Muscle of leg (tissue), 11 donors: ENCODE data around the gene LRRC37B. TPM values are rescaled to one million over a fixed set of nuclear protein-coding genes. Genes with fewer than 3 reads are reported as not detected.
"Not testable (repeated sequence)": the region's sequence is repeated elsewhere in the genome, so short reads cannot be mapped to it uniquely, and the experiment has no call there.

ENCODE experiments used
- DNase-seq: peaks from one replicate; pipeline ENCODE4 v3.0.0; 2013
- H3K27ac ChIP-seq: one replicate; pipeline ENCODE4 v1.5.1; 2013; ENCODE audit warnings: mild to moderate bottlenecking, low read length, control low read depth
- H3K27me3 ChIP-seq: one replicate; pipeline ENCODE4 v1.6.1; 2013; ENCODE audit warnings: low read length; ENCODE audit not compliant: control insufficient read depth, insufficient read depth
- H3K36me3 ChIP-seq: one replicate; pipeline ENCODE4 v1.6.1; 2013; ENCODE audit warnings: low read length; ENCODE audit not compliant: control insufficient read depth, insufficient read depth
- H3K4me1 ChIP-seq: one replicate; pipeline ENCODE4 v1.6.1; 2013; ENCODE audit warnings: low read length; ENCODE audit not compliant: control insufficient read depth, insufficient read depth
- H3K4me3 ChIP-seq: one replicate; pipeline ENCODE4 v1.5.1; 2013; ENCODE audit warnings: low read length, control low read depth
- H3K9me3 ChIP-seq: replicated peaks from 2 replicates; pipeline ENCODE4 v1.6.1; 2013; ENCODE audit warnings: low read depth, low read length; ENCODE audit not compliant: control insufficient read depth
- WGBS: methylation state at CpG from one replicate; pipeline ENCODE4 v1.1.5; 2013; ENCODE audit warnings: missing lambda C conversion rate; ENCODE audit not compliant: insufficient coverage; 5-methylcytosine and 5-hydroxymethylcytosine counted together
- polyA plus RNA-seq, 8 donors: library from polyadenylated mRNA; unstranded; fragments of 120-200 nt; gene quantifications; one replicate each; pipeline versions ENCODE4 v1.2.1 to v1.2.3, GENCODE V29; 2013; ENCODE audit warnings: inconsistent platforms in 1 of 8, low replicate concordance in 1 of 8; ENCODE audit not compliant: insufficient read length in 8 of 8, insufficient read depth in 1 of 8
- total RNA-seq: library from RNA; stranded (reverse); fragments of 120-200 nt; gene quantifications from one replicate; pipeline ENCODE4 v1.2.4, GENCODE V29; 2013

LRRC37B gene
- total and polyA plus RNA-seq, 9 donors = 8.4 to 15.9 (median 11.1) TPM

- no CpG with 5 or more reads among the region's 30 CpGs for WGBS
- H3K27ac ChIP-seq, H3K9me3 ChIP-seq, H3K36me3 ChIP-seq, H3K4me1 ChIP-seq, H3K4me3 ChIP-seq, H3K27me3 ChIP-seq, DNase-seq: not testable (repeated sequence)
These were observed 78.0 kb downstream of the LRRC37B start for GRCh38 chr17:32084942-32085829.

- not testable (repeated sequence) for H3K4me1 ChIP-seq, H3K4me3 ChIP-seq, H3K27me3 ChIP-seq, H3K36me3 ChIP-seq, H3K9me3 ChIP-seq, H3K27ac ChIP-seq, DNase-seq
- no CpG with 5 or more reads among the region's 4 CpGs for WGBS
These were observed 79.7 kb downstream of the LRRC37B start for GRCh38 chr17:32086833-32087232.

- H3K4me1 ChIP-seq, H3K9me3 ChIP-seq, H3K4me3 ChIP-seq, H3K27me3 ChIP-seq, H3K27ac ChIP-seq, H3K36me3 ChIP-seq, DNase-seq: not testable (repeated sequence)
- WGBS = no CpG with 5 or more reads among the region's 1 CpG
These were observed 84.9 kb downstream of the LRRC37B start for GRCh38 chr17:32092062-32092461.

- no peaks in the 10 kb centered on the region for H3K36me3 ChIP-seq
- WGBS = no CpG with 5 or more reads among the region's 2 CpGs
- peaks cover 4% of the 10 kb centered on the region for H3K4me1 ChIP-seq
- H3K27me3 ChIP-seq = no peaks in the 10 kb centered on the region
- H3K27ac ChIP-seq = no peak overlapping the region
- no peak overlapping the region for H3K4me3 ChIP-seq
- no peaks in the 10 kb centered on the region for H3K9me3 ChIP-seq
- no peak for DNase-seq
These were observed 92.5 kb downstream of the LRRC37B start for GRCh38 chr17:32099686-32100085.

- 92% methylated on average over 4 of the region's 8 CpGs for WGBS
- H3K27ac ChIP-seq, H3K9me3 ChIP-seq, H3K36me3 ChIP-seq, H3K4me1 ChIP-seq, H3K4me3 ChIP-seq, DNase-seq, H3K27me3 ChIP-seq: not testable (repeated sequence)
These were observed 93.1 kb downstream of the LRRC37B start for GRCh38 chr17:32100323-32100722.

- 75% methylated on average over 6 of the region's 8 CpGs for WGBS
- Histone ChIP-seq H3K27me3 (no peaks in the 10 kb centered on the region), H3K4me3 (no peak overlapping the region), H3K9me3 (no peaks in the 10 kb centered on the region), H3K36me3 (no peaks in the 10 kb centered on the region), H3K27ac (no peak overlapping the region), H3K4me1 (peaks cover 4% of the 10 kb centered on the region)
- no peak for DNase-seq
These were observed 93.9 kb downstream of the LRRC37B start for GRCh38 chr17:32100971-32101631.

- H3K27ac ChIP-seq = no peak overlapping the region
- 88% methylated on average over 5 of the region's 5 CpGs for WGBS
These were observed 95.0 kb downstream of the LRRC37B start for GRCh38 chr17:32102172-32102571.

GRCh38 chr17:32102646-32103186, 95.5 kb downstream of the LRRC37B start:
- Histone ChIP-seq H3K36me3 (no peaks in the 10 kb centered on the region), H3K9me3 (no peaks in the 10 kb centered on the region), H3K4me3 (no peak overlapping the region), H3K27ac (no peak overlapping the region), H3K27me3 (no peaks in the 10 kb centered on the region), H3K4me1 (peaks cover 4% of the 10 kb centered on the region)
- WGBS = no CpG with 5 or more reads among the region's 5 CpGs
- no peak for DNase-seq

More at GRCh38 chr17:32102172-32102571, 95.0 kb downstream of the LRRC37B start:
- Histone ChIP-seq H3K4me3 (no peak overlapping the region), H3K4me1 (peaks cover 4% of the 10 kb centered on the region), H3K36me3 (no peaks in the 10 kb centered on the region), H3K27me3 (no peaks in the 10 kb centered on the region), H3K9me3 (no peaks in the 10 kb centered on the region)
- no peak for DNase-seq
